HepG2 (cell line): ENCODE measurements around the gene RAD23A. TPM values are rescaled to one million over a fixed set of nuclear protein-coding genes. Genes with fewer than 3 reads are reported as not detected.
A peak's percentile ranks its signal among the peaks of the same experiment; 100 is the strongest.

ENCODE experiments used
- AKNA ChIP-seq: sonication (generic); formaldehyde crosslinking; IDR thresholded peaks from 2 replicates; pipeline ENCODE4 v1.4.0; 2020; ENCODE audit warnings: missing genetic modification reagents, borderline replicate concordance
- ATAD3A ChIP-seq: sonication (generic); formaldehyde crosslinking; IDR thresholded peaks from 2 replicates; pipeline ENCODE4 v1.4.0; 2020; ENCODE audit warnings: missing genetic modification reagents
- DR1 ChIP-seq: sonication (generic); formaldehyde crosslinking; IDR thresholded peaks from 2 replicates; pipeline ENCODE4 v1.8.0; 2021; ENCODE audit warnings: mild to moderate bottlenecking, missing genetic modification reagents, inconsistent platforms
- ELF1 ChIP-seq: sonication (generic); formaldehyde crosslinking; IDR thresholded peaks from 2 replicates; pipeline ENCODE4 v1.4.0; 2020; ENCODE audit warnings: missing genetic modification reagents
- GATAD1 ChIP-seq: IDR thresholded peaks from 2 replicates; pipeline ENCODE4 v1.6.1; 2016; ENCODE audit warnings: missing genetic modification reagents, missing compliant biosample characterization
- HMGXB3 ChIP-seq: sonication (generic); formaldehyde crosslinking; IDR thresholded peaks from 2 replicates; pipeline ENCODE4 v1.4.0; 2020; ENCODE audit warnings: missing genetic modification reagents, borderline replicate concordance
- NFE2 ChIP-seq: sonication (generic); formaldehyde crosslinking; IDR thresholded peaks from 2 replicates; pipeline ENCODE4 v1.4.0; 2020; ENCODE audit warnings: missing genetic modification reagents
- NR3C1 ChIP-seq: sonication (generic); formaldehyde crosslinking; IDR thresholded peaks from 2 replicates; pipeline ENCODE4 v1.4.0; 2020; ENCODE audit warnings: missing genetic modification reagents
- ZBTB7B ChIP-seq: sonication (generic); formaldehyde crosslinking; IDR thresholded peaks from 2 replicates; pipeline ENCODE4 v1.4.0; 2020; ENCODE audit warnings: missing genetic modification reagents
- ZMYM4 ChIP-seq: sonication (generic); formaldehyde crosslinking; IDR thresholded peaks from 2 replicates; pipeline ENCODE4 v1.8.1; 2023; ENCODE audit warnings: mild to moderate bottlenecking, missing genetic modification reagents
- ZNF143 ChIP-seq: sonication (generic); formaldehyde crosslinking; IDR thresholded peaks from 2 replicates; pipeline ENCODE4 v1.4.0; 2020; ENCODE audit warnings: missing genetic modification reagents
- ZNF382 ChIP-seq: sonication (generic); formaldehyde crosslinking; IDR thresholded peaks from 2 replicates; pipeline ENCODE4 v1.5.0; 2020; ENCODE audit warnings: missing genetic modification reagents, mild to moderate bottlenecking, borderline replicate concordance
- ZNF7 ChIP-seq: IDR thresholded peaks from 2 replicates; pipeline ENCODE4 v1.6.1; 2016; ENCODE audit warnings: missing biosample characterization, missing genetic modification reagents
- ZNF710 ChIP-seq: sonication (generic); formaldehyde crosslinking; IDR thresholded peaks from 2 replicates; pipeline ENCODE4 v1.5.0; 2020; ENCODE audit warnings: mild to moderate bottlenecking, missing genetic modification reagents, borderline replicate concordance
- ZNF768 ChIP-seq: sonication (generic); formaldehyde crosslinking; IDR thresholded peaks from 2 replicates; pipeline ENCODE4 v1.4.0; 2020; ENCODE audit warnings: missing genetic modification reagents
- polyA plus RNA-seq, 8 experiments: library from polyadenylated mRNA; depleted of rRNA in 3 of 8; stranded (reverse) in 7 of 8; unstranded in 1 of 8; fragments of >200 nt; fragmentation: Illumina TruSeq in 4 of 8; extraction: Trizol in 4 of 8; gene quantifications; 2 replicates each; pipeline versions ENCODE4 v1.2.1 to v1.2.3, GENCODE V29; 2011 to 2016; ENCODE audit warnings: low read depth in 4 of 8, missing spikeins in 1 of 8, mixed read lengths in 1 of 8; ENCODE audit not compliant: insufficient read depth in 1 of 8
- total RNA-seq, 5 experiments: library from RNA; depleted of rRNA; stranded (reverse); fragments of >200 nt; fragmentation: Illumina TruSeq; extraction: Trizol; gene quantifications; 2 replicates each; pipeline ENCODE4 v1.2.3, GENCODE V29; 2016; ENCODE audit warnings: low read depth in 1 of 5

RAD23A gene
- total and polyA plus RNA-seq, 2 of the 13 experiments (the other 11 are each of a cell fraction or from before 2014, with no cell fraction given), result 42.5 to 54.2 TPM

GRCh38 chr19:12965017-12965811 is 19.6 kb downstream of the RAD23A start (continued):
- TF ChIP-seq DR1 (CRISPR knock-in tag) (no peak), ZNF7 (CRISPR knock-in tag) (no peak), GATAD1 (CRISPR knock-in tag) (peak; percentile 55; the same call in 1 of the 2 replicates), ZNF710 (CRISPR knock-in tag) (no peak), NFE2 (CRISPR knock-in tag) (no peak), HMGXB3 (CRISPR knock-in tag) (no peak), ZNF768 (CRISPR knock-in tag) (peak; percentile 82; the same call in 1 of the 2 replicates), ZNF382 (CRISPR knock-in tag) (no peak), ELF1 (CRISPR knock-in tag) (no peak), AKNA (CRISPR knock-in tag) (no peak), ZNF143 (CRISPR knock-in tag) (no peak), ZBTB7B (CRISPR knock-in tag) (peak; percentile 94), ZMYM4 (CRISPR knock-in tag) (no peak), ATAD3A (no peak), NR3C1 (CRISPR knock-in tag) (no peak)
